Stimulated activated CD4-positive, alpha-beta T cell treated with anti-CD3 and anti-CD28 coated beads, Interleukin-15, amount 100 ng/mL, for 48 hours (primary cell): Measurements from ENCODE around the gene PLEKHG1.

Experiments
- DNase-seq, 2 donors: peaks; one replicate each; pipeline ENCODE4 v3.0.0-alpha.2; 2020; ENCODE audit warnings: low read depth in 2 of 2

PLEKHG1 gene

DNA sequence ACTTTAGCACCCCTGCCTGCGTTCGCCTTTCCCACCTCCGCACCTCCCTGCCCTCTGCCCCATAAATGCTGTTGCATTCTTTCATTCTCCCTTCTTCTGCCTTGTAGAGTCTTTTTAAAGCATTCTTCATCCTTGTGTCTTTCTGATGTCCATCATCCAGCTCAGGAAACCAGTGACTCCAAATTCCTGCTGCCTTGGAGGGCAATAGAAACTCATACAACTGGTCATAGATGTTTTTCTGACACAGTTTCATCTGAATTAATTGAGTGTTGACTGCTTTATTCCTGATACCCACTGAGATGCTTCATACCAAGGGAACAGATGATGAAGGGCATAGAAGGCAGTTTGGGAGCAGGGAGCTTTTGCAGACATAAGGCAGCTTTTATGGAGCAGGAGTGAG, 19.6 kb downstream of the PLEKHG1 start:
- no peak for DNase-seq

DNA sequence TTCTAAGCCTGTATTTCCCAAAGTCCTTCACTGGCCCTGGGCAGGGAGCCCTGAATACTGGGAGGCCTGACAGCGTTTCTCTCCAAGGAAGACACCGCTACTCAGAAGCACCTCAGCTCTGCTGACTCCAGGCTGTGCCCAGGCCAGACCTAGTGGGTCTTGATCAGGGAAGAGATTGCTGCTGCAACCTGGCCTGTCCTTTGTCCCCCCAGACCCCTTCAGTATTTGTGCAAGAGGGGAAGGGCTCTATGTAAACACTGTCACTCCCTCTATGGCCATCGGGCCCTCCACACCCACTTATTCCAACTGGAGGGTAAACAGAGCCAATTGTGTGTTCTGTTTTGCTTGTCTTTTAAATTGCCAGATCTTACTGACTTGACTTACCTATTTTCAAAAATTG, 20.6 kb downstream of the PLEKHG1 start:
- DNase-seq, result no peak

DNA sequence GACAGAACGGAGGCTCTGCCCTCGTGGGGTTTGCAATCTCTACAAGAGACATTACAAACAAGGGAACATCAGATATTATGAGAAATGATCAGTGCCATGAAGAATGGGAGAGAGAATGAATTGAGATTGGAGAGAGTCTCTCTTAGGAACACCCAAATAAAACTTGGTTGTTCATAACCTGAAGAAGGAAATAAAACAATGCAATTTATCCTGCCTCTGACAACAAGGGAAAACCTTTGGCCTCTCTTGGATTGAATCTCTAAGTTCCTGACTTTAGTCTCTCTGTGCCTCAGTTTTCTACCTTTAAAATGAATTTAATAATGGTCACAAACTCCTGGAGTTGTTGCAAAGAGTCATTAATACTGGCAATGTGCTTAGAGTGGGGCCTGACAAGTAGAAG, 21.1 kb downstream of the PLEKHG1 start:
- DNase-seq, result no peak

DNA sequence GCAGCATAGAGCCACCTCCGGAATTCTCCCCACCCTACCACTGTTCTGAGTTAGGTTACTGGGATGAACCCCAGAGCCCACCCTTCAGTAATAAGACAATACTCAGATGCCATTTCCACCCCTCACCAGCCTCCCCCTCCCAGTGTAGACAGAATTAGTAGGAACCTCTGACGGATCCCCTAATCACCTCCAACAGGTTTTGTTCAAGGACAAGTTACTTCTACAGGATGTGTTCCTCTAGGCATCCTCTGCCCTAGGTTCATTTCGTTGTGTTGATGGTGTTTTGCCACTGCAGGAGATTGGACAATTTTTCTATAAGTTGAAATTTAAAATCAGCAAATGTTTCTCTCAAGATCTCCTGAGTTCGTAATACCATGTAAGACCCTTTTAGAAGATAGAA, 22.8 kb downstream of the PLEKHG1 start:
- no peak for DNase-seq

DNA sequence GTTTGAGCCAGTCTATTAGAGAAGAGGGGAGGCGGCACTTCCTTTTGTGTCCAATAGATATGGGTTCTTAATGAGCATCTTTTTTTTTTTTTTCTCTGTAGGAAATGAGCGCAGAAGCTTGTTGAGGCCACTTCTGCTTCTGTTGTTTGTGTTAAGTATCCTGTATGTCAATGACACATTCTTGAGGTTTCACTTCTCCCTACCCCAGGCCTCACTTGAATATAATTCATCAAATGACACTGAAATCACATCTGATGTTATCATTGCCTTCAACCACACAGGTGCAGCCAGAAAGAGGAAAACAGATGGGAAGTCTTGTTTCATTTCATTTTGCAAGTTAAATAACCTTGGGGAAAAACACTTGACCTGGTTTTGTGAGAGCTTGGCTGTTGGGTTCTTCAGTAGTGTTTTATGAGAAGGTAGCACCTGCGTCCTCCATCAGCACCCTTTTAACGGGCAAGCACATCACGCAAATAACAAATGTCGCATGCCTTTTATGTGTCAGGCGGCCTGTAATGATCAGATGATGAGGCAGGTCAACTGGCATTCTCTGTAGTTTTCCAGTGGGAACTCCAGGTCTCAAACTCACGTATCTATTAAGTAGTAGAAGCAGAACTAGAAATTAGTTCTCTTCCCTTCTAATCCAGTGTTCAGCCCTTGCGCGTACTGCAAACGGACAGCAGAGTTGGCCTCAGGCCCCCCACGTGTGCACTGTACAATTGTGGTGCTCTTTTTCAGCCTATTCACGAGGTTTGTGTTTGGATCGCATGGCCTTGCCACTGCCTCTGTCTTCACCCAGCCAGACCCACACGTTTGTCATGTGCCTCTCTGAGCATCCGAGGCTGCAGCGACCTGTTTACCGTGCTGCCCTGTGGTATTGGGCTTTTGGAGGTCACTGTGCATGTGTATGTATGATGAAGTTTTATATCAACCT, 23.5 kb downstream of the PLEKHG1 start:
- no peak for DNase-seq

DNA sequence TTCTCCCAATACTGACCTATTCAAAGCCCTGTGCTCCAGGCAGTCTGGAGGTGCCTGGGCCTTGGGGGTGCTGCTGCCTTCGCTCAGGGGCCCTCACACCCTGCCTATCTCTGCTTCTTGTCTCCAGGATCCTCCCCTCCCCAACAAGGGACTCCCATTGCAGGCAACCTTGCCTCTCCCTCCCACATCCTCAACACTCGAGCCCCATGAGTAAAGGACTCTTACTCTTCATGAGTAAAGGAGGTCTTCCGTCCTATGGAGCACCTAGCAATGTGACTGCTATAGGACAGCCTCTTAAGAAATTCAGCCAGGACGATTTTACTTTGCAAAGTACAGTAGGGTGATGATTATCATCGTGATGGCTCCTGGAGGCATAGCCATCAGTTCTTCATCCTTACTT, 24.5 kb downstream of the PLEKHG1 start:
- DNase-seq, result no peak

DNA sequence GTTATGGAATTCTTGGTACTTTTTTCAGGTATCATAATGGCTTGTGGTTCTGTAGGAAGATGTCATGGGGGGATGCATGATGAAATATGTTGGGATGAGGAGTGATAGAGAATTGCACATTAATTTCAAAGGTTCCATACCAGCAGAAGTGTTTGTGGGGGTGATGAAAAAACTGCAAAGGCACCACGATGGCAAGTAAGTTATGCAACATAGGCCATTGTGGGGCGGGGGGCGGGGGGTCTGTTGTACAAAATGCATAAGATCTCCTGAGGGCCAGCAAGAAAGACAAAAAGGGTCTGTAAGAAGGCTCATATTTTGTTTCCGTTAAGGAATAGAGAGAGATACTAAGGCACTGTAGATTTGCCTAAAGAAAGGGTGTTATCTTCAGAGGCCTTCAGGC, 26.2 kb downstream of the PLEKHG1 start:
- DNase-seq, result no peak

DNA sequence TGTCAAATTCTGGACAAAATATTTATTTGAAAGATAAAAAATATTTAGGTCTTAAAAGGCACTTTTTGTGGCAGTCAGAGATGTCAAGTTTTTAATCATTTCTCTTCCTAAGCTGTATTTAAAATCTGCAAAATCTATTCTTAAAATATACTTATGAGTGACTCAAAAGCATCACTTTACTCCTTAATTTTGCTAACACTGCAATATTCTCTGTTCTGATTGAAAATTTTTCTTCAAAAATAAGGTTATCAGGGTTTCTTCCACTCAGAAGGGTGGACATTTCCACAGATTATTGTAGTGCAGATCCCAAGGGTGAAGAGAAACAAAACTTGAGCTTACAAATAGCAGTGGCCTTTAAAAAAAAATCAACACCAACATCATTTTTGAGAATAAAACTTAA, 27.5 kb downstream of the PLEKHG1 start:
- DNase-seq, result no peak

DNA sequence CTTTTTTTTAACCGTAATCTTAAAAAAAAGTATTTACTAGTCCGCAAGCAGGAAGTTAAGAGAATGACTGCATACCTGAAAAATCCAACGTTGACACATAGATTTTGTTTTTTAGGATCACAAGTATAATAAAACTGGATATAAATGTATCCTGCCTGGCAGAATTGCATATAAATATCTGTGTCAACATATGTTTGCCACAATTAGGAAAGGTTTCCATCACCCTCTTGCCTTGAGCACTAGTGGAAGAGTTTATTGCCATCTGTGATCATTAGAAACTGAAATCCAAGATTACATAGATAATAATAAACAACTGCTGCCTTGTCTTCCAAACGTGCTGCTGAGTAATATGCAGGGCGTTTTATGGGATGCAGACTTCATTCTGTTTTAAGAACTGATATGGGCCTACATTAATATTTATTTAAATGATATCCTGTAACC, 27.9 kb downstream of the PLEKHG1 start:
- DNase-seq, result no peak

DNA sequence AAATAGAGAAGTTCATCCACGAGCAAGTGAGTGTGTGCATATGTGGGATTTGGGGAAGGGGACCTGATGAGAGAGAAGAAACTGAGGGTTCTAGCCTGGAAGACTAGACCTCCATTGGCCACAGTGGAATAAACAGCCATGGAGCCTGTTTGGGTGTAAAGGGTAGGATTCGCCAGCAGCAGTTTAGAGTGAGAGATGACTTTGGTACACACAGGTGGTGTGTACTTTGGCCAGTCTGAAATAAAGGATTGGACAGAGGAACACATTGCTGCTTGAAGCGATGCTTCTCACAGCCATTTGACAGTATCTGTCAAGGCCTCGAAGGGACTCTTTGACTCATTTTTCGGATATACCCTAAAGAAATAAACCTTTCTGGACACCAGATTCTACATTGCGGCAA, 29.2 kb downstream of the PLEKHG1 start:
- DNase-seq, result no peak

DNA sequence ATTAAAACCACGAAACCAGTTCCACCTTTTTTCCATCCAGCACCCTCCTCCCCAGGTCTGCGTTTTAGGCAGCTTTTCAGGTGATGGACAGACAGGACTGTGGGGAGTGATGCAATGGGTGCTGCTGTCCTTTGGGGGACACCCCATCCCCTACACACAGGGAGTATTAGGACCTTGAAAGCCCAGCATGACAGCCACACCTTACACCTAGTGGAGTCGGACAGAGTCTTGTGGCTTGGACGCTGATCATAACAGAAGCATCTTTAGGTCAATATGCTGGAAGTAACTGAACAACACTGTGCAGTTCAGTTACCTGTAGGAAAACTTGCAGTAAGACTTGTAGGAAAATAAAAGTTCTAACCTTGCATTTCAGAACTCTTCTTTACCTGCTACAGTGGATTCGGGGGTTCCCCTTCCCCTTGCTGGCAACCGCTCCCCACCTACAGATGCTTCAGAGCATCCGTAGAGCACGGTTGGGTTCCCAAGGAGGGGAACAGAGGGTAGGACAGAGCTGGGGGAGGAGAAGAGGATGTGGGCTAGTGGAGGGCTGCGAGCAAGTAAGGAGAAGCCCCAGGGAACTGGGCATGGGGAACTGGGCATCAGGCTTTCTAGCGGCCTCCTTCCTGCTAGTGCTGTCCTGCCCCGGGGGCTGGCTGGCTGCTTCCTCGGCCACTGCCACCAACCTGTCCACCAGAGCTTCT, 31.7 kb downstream of the PLEKHG1 start:
- no peak for DNase-seq

DNA sequence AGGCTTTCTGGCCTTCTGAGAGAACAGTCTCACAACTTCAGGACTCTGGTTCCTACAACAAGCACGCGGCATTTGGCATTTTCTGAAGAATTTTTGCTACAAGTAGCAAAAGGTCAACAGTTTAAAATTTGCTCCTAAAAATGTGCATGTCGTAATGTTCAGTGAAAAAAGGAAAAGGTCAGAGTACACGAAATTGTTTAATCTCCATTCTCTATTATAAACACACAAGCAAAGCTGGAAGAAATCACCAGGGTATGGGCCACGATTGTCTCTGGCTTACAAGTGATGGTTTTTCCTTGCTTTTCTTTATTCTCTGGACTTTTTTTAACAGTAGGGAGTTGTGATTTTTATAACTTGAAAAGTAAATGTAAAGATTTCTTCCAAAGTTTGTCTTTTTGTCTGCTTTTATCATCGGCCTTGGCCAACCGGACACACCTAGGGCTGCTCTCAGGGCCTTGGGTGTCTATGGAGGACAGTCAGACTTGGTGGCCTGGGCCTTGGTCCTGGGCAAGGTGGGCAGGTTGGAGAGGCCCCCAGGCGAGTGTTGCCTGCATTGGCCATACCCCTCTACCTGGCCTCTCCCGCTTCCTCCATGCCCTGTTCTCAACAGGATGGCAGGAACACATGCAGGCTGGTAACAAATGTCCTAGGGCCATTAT, 32.4 kb downstream of the PLEKHG1 start:
- DNase-seq, result no peak

DNA sequence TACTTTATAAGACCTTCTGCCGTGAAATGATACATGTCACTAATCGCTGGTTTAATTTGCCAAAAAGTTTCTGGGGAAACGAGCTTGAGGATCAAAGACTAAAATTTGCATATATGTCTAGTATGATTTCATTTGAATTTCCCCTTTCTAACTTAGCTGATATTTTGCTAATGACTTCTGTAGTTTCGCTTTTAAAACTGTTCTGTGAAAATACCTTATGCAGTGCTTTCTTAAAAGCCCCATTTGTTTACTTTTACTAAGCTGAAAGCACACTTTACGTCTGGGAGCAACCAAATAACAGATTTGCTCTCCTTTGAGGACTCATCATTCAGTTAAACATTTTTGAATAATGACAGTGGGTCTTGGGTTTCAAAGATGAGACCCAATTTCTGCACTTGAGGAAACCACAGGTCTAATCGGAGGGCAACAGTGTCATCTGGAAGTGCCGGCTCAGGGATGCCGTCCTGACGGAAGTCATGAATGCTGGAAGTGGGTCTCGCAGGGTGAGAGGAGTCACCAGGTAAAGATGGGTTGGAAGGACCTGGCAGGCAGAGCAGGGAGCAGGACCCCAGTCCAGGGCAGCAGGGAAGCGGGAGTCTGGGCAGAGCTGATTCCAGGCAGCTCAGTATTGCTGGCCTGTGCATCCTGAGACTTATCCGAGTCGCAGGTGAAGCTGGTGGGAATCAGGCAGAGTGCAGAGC, 33.2 kb downstream of the PLEKHG1 start:
- no peak for DNase-seq

DNA sequence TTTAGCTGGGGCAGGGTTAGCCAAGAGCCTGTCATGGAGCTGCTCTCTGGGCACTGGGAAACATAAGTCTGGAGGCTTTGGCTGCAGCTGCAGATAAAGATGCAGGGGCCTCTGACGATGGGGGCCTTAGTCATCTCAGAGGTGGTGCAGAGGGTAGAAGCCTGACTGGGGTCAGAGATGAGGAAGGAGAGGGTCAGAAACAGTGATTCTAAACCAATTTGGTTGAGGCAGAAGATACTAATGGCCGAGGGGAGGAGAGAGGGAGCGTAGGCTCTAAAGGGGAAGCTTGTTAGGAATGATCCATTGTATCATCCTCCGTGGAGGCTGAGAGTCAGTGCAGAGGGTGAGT, 33.8 kb downstream of the PLEKHG1 start:
- no peak for DNase-seq

DNA sequence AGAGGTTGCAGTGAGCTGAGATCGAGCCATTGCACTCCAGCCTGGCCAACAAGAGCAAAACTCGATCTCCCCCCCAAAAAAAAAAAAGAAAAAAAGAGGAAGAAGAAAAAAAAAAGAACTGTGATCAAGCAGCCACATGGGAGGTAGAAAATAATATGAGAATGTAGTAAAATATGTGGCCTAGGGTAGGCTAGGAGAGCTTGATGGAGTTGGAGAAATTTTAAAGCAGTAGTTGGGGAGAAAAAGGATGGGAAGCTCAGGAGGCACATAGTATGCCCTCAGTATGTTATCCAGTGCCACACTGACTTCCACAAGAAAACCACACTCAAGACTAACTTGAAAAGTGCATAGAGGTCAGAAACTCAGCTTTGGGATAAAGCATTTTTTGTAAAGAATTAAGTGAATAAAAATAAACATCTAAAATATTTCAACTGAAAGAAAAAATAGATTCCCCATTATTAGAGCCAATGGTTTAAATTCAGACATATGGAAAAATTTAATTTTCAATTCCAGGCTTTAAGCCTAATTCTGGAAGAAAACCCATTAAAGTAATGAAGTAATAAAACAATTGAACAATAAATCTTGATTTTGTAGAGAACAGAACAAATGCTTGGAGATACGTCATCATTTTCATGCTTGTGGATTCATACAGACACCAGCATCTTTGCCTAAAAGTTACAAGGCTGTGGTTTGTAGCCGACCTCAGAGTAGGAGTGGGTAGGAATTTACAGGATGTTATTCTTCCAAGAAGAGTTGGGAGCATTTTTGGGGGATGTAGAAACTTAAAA, 34.7 kb downstream of the PLEKHG1 start:
- no peak for DNase-seq

DNA sequence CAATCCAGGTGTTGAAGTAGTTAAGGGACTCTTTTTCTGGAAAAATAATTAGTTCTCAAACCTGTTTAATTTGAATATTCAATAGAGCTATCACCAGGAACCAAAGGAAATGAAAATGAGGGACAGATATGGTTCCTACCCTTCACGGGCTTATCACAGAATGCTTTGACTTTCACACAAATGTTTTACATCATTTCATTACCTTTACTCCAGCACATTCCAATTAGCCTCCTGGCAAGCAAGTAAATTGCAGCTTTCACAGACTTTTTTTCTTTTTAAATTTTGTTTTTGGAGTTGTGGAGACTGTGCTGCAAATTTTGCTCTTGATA, 35.2 kb downstream of the PLEKHG1 start:
- DNase-seq, result no peak

DNA sequence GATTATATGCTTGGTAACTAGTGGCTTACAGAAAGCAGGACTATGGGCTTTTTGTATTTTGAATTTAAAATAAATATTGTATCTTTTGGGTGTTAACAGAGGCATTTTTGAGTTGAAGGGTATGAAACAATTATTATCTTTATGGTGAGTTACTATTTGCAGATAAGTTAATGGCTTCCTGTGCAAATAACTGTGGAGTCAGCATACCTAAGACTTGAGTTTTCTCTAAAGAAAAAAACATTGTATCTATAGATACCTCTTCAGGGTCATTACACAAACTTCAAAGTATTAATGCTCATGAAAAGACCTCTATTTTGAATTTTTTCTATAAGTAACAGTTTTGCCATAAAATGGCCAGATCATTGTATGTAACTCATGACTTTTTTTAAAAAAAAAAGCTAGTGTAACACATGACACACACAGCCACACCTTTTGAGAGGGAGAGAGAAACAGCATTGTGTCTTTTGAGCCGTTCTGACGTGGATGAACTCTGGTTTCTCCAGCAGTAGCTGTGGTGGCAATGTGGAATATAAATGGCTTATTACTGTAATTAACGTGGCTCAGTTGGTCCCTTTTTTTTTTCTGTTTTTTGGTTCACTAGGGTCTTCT, 36.3 kb downstream of the PLEKHG1 start:
- DNase-seq, result no peak

DNA sequence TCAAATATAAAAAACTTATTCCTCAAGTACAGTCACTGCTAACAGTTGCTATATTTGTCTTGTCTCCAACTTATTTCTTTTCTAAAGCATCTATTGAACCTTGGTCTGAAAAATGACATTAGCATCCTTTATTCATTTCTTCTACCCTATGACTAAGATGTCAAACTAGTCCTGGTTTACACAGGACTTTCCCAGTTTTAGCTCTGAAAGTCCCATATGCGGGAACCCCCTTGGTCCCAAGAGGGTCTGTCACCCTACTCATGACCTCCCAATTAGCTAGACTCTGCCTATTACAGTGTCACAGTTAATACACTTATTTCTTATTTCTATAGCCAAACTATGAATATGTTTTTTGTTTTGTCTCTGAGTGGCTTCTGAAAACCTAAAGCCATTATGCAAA, 37.1 kb downstream of the PLEKHG1 start:
- DNase-seq, result no peak

DNA sequence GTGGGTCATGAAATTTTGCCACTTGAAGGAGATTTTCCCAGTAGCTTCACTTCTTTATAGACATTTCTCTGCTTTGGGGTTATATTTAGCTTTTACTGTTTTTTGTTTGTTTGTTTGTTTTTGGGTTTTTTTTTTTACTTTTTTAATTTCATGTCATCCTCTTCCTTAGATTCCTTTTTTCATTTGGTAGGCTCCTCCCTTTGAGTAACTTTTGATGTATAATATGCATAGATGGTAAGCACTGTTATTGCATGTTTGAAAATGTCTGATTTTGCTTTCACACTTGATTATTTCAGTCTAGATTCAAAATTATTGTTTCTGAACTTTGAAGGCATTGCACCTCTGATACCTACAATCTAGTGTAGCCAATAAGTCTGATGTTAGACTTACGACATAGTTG, 37.6 kb downstream of the PLEKHG1 start:
- DNase-seq, result no peak

DNA sequence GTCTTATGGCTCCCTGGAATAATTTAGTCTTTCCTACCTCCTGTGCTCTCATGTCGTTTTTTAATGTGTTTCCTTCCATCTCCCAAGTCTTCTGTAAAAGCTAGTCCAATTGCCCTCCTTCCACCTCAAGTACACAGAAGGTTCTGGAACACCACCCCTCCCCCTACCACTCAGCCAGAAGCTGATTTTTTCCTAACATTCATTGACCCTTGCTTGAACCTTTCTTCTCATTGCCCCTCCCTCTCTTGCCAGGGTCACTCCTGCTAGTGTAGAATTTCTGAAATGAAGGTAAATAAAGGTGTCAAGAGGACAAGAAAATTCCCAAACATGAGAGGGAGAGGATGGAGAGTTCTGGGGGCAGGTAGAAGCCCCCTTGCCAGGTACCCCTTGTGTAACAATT, 38.6 kb downstream of the PLEKHG1 start:
- DNase-seq, result no peak

DNA sequence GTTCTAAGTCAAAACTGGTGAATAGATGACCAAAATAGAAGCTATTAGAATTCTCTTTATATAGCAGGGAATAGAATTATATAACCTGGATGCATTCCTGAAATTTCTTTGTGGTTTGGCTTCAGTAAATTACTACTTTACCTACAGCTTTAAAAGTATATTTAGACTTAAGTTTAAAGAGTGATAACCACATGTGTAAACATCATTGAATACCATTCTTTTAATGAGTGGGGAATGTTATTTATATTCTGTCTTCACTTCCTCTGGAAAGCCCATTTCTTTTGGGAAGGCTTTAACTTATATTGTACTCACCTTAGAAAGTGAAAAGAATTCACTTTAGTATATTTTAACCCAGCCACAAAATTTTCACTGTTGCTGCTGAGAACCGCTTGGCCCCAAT, 39.1 kb downstream of the PLEKHG1 start:
- no peak for DNase-seq
